OCI-LY7 (cell line): Measurements from ENCODE around the gene CCDC51. TPM values are rescaled to one million over a fixed set of nuclear protein-coding genes. Genes with fewer than 3 reads are reported as not detected.

Experiments used
- BruUV-seq: library from RNA; stranded (reverse); fragments of 400-500 nt; replicated peaks from 2 replicates; lab custom pipeline; 2021; lab: Mats Ljungman, UMichigan
- CTCF ChIA-PET: fragments of 300-600 bp; sonication (Branson Sonifier 250); formaldehyde crosslinking; loops from one replicate; lab custom pipeline; 2022; ENCODE audit warnings: antibody characterized with exemption; ENCODE audit not compliant: unreplicated experiment; lab: Charles Lee
- POLR2A ChIA-PET: fragments of 300-600 bp; sonication (Branson Sonifier 250); formaldehyde crosslinking; loops from one replicate; lab custom pipeline; 2022; ENCODE audit warnings: antibody characterized with exemption; lab: Charles Lee
- DNase-seq: peaks from one replicate; pipeline ENCODE4 v3.0.0-alpha.2; 2015; ENCODE audit warnings: low spot score
- H2AFZ ChIP-seq: fragments of 200-600 bp; sonication (generic), shearing (Covaris generic); 2 replicates; pipeline ENCODE4 v1.6.1; 2014; ENCODE audit warnings: mild to moderate bottlenecking, antibody characterized with exemption, low read length, moderate library complexity
- H3K27ac ChIP-seq: fragments of 200-600 bp; sonication (generic); 2 replicates; pipeline ENCODE4 v1.5.1; 2014; ENCODE audit warnings: mixed run types, low read depth, mild to moderate bottlenecking, moderate library complexity, low read length, inconsistent platforms; ENCODE audit not compliant: poor library complexity, severe bottlenecking
- H3K36me3 ChIP-seq: fragments of 200-600 bp; sonication (generic); 2 replicates; pipeline ENCODE4 v1.6.1; 2014; ENCODE audit warnings: mild to moderate bottlenecking, antibody characterized with exemption, low read length, moderate library complexity, mixed read lengths; ENCODE audit not compliant: insufficient read depth
- H3K4me1 ChIP-seq: fragments of 200-600 bp; sonication (generic); 2 replicates; pipeline ENCODE4 v1.5.1; 2014; ENCODE audit warnings: mild to moderate bottlenecking, low read length; ENCODE audit not compliant: insufficient read depth, poor library complexity, severe bottlenecking
- H3K4me2 ChIP-seq: fragments of 200-600 bp; sonication (generic); 2 replicates; pipeline ENCODE4 v1.6.1; 2014; ENCODE audit warnings: mild to moderate bottlenecking, low read length
- H3K4me3 ChIP-seq: fragments of 200-600 bp; sonication (generic); 2 replicates; pipeline ENCODE4 v1.5.1; 2014; ENCODE audit warnings: mild to moderate bottlenecking, low read depth, low read length; ENCODE audit not compliant: poor library complexity, severe bottlenecking
- H3K79me2 ChIP-seq: fragments of 200-600 bp; sonication (generic); 2 replicates; pipeline ENCODE4 v1.6.1; 2016; ENCODE audit warnings: low read depth, mild to moderate bottlenecking, low read length, moderate library complexity, mixed read lengths; ENCODE audit not compliant: insufficient read depth
- H3K9me2 ChIP-seq: fragments of 200-600 bp; sonication (generic); 2 replicates; pipeline ENCODE4 v1.6.1; 2016; ENCODE audit warnings: mild to moderate bottlenecking, low read length, mixed read lengths; ENCODE audit not compliant: insufficient read depth
- H3K9me3 ChIP-seq: fragments of 200-600 bp; sonication (generic); 2 replicates; pipeline ENCODE4 v1.6.1; 2014; ENCODE audit warnings: mild to moderate bottlenecking, mixed run types, low read length, mixed read lengths
- H4K20me1 ChIP-seq: fragments of 200-600 bp; sonication (generic); 2 replicates; pipeline ENCODE4 v1.6.1; 2014; ENCODE audit warnings: mild to moderate bottlenecking, antibody characterized with exemption, low read length, moderate library complexity, mixed read lengths; ENCODE audit not compliant: insufficient read depth
- CTCF ChIP-seq: fragments of 200-600 bp; sonication (generic); conservative IDR thresholded peaks from 2 replicates; pipeline ENCODE4 v1.5.1; 2014; ENCODE audit warnings: mild to moderate bottlenecking, antibody characterized with exemption, low read length, moderate library complexity, mixed read lengths
- EZH2phosphoT487 ChIP-seq: fragments of 200-600 bp; sonication (generic); IDR thresholded peaks from 2 replicates; pipeline ENCODE4 v1.6.1; 2018; ENCODE audit warnings: low read depth, borderline replicate concordance, mild to moderate bottlenecking, mixed run types, antibody characterized with exemption, low read length, moderate library complexity, mixed read lengths
- intact Hi-C: fragments of 100-400 bp; cut with micrococcal nuclease; formaldehyde crosslinking; loops from one replicate; pipeline ENCODE4 v1.10.0; 2022; ENCODE audit not compliant: unreplicated experiment
- total RNA-seq, 2 experiments: library from RNA; depleted of rRNA in 1 of 2; stranded (reverse); fragments of >200 nt in 1 of 2; shearing (Covaris generic) in 1 of 2; gene quantifications; 2 replicates each; pipeline ENCODE4 v1.2.3, GENCODE V29; 2014 to 2022

Gene CCDC51
- total RNA-seq, 2 experiments from 2014 or later, result 23.0 to 24.9 TPM

GRCh38 chr3:48416091-48416505 is 23.8 kb downstream of the CCDC51 start:
- CTCF ChIA-PET, result no interaction called here
- H3K36me3 ChIP-seq, result no peaks in the 10 kb centered on the region
- no peak overlapping the region for H3K4me2 ChIP-seq
- BruUV-seq, result no TSS peak
- POLR2A ChIA-PET, result no interaction called here
- no peaks in the 10 kb centered on the region for H3K9me3 ChIP-seq
- H3K4me1 ChIP-seq, result peaks cover 6% of the 10 kb centered on the region
- no peak overlapping the region for H2AFZ ChIP-seq
- H3K79me2 ChIP-seq, result no peaks in the 10 kb centered on the region
- no peaks in the 10 kb centered on the region for H3K9me2 ChIP-seq
- no peak overlapping the region for H3K27ac ChIP-seq
- no peak for DNase-seq
- no peak for TF ChIP-seq CTCF
- no peak for TF ChIP-seq EZH2phosphoT487
- H4K20me1 ChIP-seq, result no peaks in the 10 kb centered on the region
- intact Hi-C loops, result no loop called here
- H3K4me3 ChIP-seq, result no peak overlapping the region

GRCh38 chr3:48415251-48415953 is 24.5 kb downstream of the CCDC51 start:
- ChIA-PET CTCF (no interaction called here), POLR2A (no interaction called here)
- intact Hi-C loops, result no loop called here
- peak; percentile 25; the same call in 1 of the 2 replicates for TF ChIP-seq CTCF
- no peak for TF ChIP-seq EZH2phosphoT487
- H3K36me3 ChIP-seq, result no peaks in the 10 kb centered on the region
- no peak overlapping the region for H3K4me2 ChIP-seq
- peaks cover 6% of the 10 kb centered on the region for H3K4me1 ChIP-seq
- no TSS peak for BruUV-seq
- H4K20me1 ChIP-seq, result no peaks in the 10 kb centered on the region
- H2AFZ ChIP-seq, result no peak overlapping the region
- DNase-seq, result no peak
- H3K9me3 ChIP-seq, result no peaks in the 10 kb centered on the region
- H3K79me2 ChIP-seq, result no peaks in the 10 kb centered on the region
- H3K27ac ChIP-seq, result no peak overlapping the region
- H3K4me3 ChIP-seq, result no peak overlapping the region
- H3K9me2 ChIP-seq, result no peaks in the 10 kb centered on the region
